ENCODE measurements around the gene OR2H2.

DNA sequence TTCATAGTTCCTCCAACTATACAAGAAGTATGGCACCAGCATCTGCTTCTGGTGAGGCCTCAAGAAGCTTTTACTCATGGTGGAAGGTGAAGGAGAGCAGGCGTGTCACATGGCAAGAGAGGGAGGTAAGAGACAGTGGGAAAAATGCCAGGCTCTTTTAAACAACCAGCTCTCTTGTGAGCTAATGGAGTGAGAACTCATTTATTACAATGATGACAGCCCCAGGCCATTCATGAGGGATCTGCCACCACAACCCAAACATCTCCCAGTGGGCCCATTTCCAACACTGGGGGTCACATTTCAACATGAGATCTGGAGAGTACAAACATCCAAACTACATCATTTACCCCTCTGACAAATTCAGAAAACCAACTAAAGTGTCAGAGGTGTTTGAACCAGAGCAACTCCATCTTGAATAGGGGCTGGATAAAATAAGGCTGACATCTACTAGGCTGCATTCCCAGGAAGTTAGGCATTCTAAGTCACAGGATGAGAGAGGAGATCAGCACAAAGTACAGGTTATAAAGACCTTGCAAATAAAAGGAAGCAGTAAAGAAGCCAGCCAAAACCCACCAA lies 23.2 kb upstream of the OR2H2 start:
- TF ChIP-seq CTCF (IDR thresholded peaks at IDR 0.05; ENCODE audit: low read length) (no peak), EZH2 (optimal IDR thresholded peaks at IDR 0.05; ENCODE audit: low read depth, low read length) (no peak)

All from MM.1S (cell line).